Measurements from ENCODE around the gene WSCD1.

GRCh38 chr17:6048486-6048885, 21.7 kb upstream of the WSCD1 start:
- TF ChIP-seq POLR2A (IDR thresholded peaks at IDR 0.05) = no peak
- TF ChIP-seq CTCF (IDR thresholded peaks at IDR 0.05) = no peak
- TF ChIP-seq POLR2AphosphoS5 (IDR thresholded peaks at IDR 0.05) = no peak
